22Rv1 (cell line): ENCODE measurements around the gene JARID2.
A peak's percentile ranks its signal among the peaks of the same experiment; 100 is the strongest.

Source experiments
- H3K27ac ChIP-seq: fragments of 450-650 bp; 2 replicates; pipeline ENCODE4 v1.5.1; 2017
- ZFX ChIP-seq: fragments of 450-650 bp; IDR thresholded peaks from 2 replicates; pipeline ENCODE4 v1.6.1; 2017; ENCODE audit warnings: antibody characterized with exemption, borderline replicate concordance
- TF ChIP-seq, protein P1 (sequence below): fragments of 450-650 bp; IDR thresholded peaks from 2 replicates; pipeline ENCODE4 v1.5.1; 2017; ENCODE audit warnings: mild to moderate bottlenecking

JARID2 gene

GRCh38 chr6:15389084-15389764 lies 143.4 kb downstream of the JARID2 start:
- H3K27ac ChIP-seq, result no peak overlapping the region
- TF ChIP-seq, protein P1, sequence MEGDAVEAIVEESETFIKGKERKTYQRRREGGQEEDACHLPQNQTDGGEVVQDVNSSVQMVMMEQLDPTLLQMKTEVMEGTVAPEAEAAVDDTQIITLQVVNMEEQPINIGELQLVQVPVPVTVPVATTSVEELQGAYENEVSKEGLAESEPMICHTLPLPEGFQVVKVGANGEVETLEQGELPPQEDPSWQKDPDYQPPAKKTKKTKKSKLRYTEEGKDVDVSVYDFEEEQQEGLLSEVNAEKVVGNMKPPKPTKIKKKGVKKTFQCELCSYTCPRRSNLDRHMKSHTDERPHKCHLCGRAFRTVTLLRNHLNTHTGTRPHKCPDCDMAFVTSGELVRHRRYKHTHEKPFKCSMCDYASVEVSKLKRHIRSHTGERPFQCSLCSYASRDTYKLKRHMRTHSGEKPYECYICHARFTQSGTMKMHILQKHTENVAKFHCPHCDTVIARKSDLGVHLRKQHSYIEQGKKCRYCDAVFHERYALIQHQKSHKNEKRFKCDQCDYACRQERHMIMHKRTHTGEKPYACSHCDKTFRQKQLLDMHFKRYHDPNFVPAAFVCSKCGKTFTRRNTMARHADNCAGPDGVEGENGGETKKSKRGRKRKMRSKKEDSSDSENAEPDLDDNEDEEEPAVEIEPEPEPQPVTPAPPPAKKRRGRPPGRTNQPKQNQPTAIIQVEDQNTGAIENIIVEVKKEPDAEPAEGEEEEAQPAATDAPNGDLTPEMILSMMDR, result no peak
- no peak for TF ChIP-seq ZFX

GRCh38 chr6:15389765-15390723 lies 144.2 kb downstream of the JARID2 start:
- TF ChIP-seq, protein P1, result peak; percentile 22; the same call in 1 of the 2 replicates
- no peak for TF ChIP-seq ZFX
- no peak overlapping the region for H3K27ac ChIP-seq

DNA sequence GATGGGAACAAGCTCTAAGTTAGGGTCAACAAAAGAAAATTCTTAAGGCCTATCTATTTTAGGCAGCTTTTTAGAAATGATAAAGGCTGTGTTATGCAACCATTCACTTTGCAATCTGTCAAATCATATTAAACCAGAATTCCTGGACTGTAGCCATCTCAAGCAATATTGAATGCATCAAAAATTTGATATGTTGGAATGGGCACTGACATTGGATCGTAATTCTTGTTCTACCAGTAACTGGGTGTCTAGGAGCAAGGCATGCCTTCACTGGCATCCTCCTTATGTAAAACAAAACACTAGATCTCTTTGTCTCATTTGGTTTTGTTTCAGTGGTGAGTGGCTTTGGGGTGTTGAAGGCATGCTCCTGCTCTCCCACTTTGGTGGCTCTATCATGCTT lies 145.6 kb downstream of the JARID2 start:
- no peak overlapping the region for H3K27ac ChIP-seq

GRCh38 chr6:15392182-15392581 lies 146.3 kb downstream of the JARID2 start:
- TF ChIP-seq, protein P1, result no peak
- TF ChIP-seq ZFX, result no peak

More for the DNA sequence above, 145.6 kb downstream of the JARID2 start:
- TF ChIP-seq, protein P1, result no peak
- no peak for TF ChIP-seq ZFX

GRCh38 chr6:15393605-15394004 lies 147.7 kb downstream of the JARID2 start:
- TF ChIP-seq ZFX, result no peak
- TF ChIP-seq, protein P1, result no peak

More at GRCh38 chr6:15392182-15392581, 146.3 kb downstream of the JARID2 start:
- H3K27ac ChIP-seq, result no peak overlapping the region

GRCh38 chr6:15395087-15395486 lies 149.2 kb downstream of the JARID2 start:
- no peak for TF ChIP-seq ZFX
- TF ChIP-seq, protein P1, result no peak
- H3K27ac ChIP-seq, result no peak overlapping the region

More at GRCh38 chr6:15393605-15394004, 147.7 kb downstream of the JARID2 start:
- H3K27ac ChIP-seq, result no peak overlapping the region
